KMS-11 (cell line): Measurements from ENCODE around the gene TCEA3.

ENCODE experiments used
- H2AFZ ChIP-seq: fragments of 200-600 bp; sonication (generic); 2 replicates; pipeline ENCODE4 v1.6.1; 2016; ENCODE audit warnings: antibody characterized with exemption, mixed run types, low read depth
- H3K27ac ChIP-seq: fragments of 200-600 bp; sonication (generic); 2 replicates; pipeline ENCODE4 v1.6.1; 2016; ENCODE audit warnings: mild to moderate bottlenecking, mixed run types
- H3K27me3 ChIP-seq: fragments of 200-600 bp; sonication (generic); 2 replicates; pipeline ENCODE4 v1.6.1; 2017; ENCODE audit warnings: mild to moderate bottlenecking, low read depth, mixed run types, moderate library complexity; ENCODE audit not compliant: insufficient read depth
- H3K36me3 ChIP-seq: fragments of 200-600 bp; sonication (generic); 2 replicates; pipeline ENCODE4 v1.6.1; 2017; ENCODE audit warnings: mild to moderate bottlenecking, mixed run types; ENCODE audit not compliant: insufficient read depth
- H3K4me1 ChIP-seq: fragments of 200-600 bp; sonication (generic); 2 replicates; pipeline ENCODE4 v1.6.1; 2016; ENCODE audit warnings: mild to moderate bottlenecking, low read depth, mixed run types; ENCODE audit not compliant: poor library complexity, severe bottlenecking
- H3K4me2 ChIP-seq: fragments of 200-600 bp; sonication (generic); 2 replicates; pipeline ENCODE4 v1.7.0; 2016; ENCODE audit warnings: mild to moderate bottlenecking, mixed run types
- H3K4me3 ChIP-seq: fragments of 200-600 bp; sonication (generic); IDR thresholded peaks from 2 replicates; pipeline ENCODE4 v1.6.1; 2017; ENCODE audit warnings: low read depth, low read length, mixed read lengths; ENCODE audit not compliant: insufficient read depth
- H3K79me2 ChIP-seq: fragments of 200-600 bp; sonication (generic); 2 replicates; pipeline ENCODE4 v1.6.1; 2016; ENCODE audit warnings: low read depth, mixed run types; ENCODE audit not compliant: insufficient read depth
- H3K9ac ChIP-seq: fragments of 200-600 bp; sonication (generic); 2 replicates; pipeline ENCODE4 v1.6.1; 2016; ENCODE audit warnings: mild to moderate bottlenecking, mixed run types
- H4K20me1 ChIP-seq: fragments of 200-600 bp; sonication (generic); 2 replicates; pipeline ENCODE4 v1.6.1; 2016; ENCODE audit warnings: mild to moderate bottlenecking, mixed run types; ENCODE audit not compliant: insufficient read depth
- TF ChIP-seq, protein P1 (sequence below): fragments of 200-600 bp; sonication (generic); conservative IDR thresholded peaks from 2 replicates; pipeline ENCODE4 v1.6.1; 2017; ENCODE audit warnings: low read depth, mild to moderate bottlenecking, antibody characterized with exemption, low read length, moderate library complexity, mixed read lengths

The TCEA3 gene

DNA sequence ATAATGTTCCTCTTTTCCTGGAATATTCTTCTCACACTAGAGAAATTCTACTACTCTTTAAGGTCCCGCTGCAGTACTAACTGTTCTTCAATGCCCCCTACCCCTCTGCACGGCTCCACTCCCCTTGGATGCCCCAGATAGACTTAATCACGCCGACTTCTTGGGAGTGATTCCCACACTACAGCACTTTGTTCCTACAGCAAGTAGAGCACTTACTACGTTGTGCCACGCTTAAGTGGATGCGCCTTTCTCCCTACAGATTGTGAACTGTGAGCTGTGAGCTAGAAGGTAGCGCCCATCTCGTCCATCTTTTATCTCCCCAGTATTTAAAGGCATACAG is 57.1 kb downstream of the TCEA3 start:
- Histone ChIP-seq H3K4me3 (no peak overlapping the region), H3K27me3 (no peaks in the 10 kb centered on the region), H3K27ac (peak overlapping the region; percentile 45; the same call in 1 of the 2 replicates), H4K20me1 (no peaks in the 10 kb centered on the region), H2AFZ (peak overlapping the region; percentile 100), H3K36me3 (no peaks in the 10 kb centered on the region; the same call in 1 of the 2 replicates), H3K9ac (peak overlapping the region; percentile 47; the same call in 1 of the 2 replicates), H3K79me2 (no peaks in the 10 kb centered on the region), H3K4me1 (peaks cover 15% of the 10 kb centered on the region), H3K4me2 (peak overlapping the region; percentile 94)
- TF ChIP-seq, protein P1, sequence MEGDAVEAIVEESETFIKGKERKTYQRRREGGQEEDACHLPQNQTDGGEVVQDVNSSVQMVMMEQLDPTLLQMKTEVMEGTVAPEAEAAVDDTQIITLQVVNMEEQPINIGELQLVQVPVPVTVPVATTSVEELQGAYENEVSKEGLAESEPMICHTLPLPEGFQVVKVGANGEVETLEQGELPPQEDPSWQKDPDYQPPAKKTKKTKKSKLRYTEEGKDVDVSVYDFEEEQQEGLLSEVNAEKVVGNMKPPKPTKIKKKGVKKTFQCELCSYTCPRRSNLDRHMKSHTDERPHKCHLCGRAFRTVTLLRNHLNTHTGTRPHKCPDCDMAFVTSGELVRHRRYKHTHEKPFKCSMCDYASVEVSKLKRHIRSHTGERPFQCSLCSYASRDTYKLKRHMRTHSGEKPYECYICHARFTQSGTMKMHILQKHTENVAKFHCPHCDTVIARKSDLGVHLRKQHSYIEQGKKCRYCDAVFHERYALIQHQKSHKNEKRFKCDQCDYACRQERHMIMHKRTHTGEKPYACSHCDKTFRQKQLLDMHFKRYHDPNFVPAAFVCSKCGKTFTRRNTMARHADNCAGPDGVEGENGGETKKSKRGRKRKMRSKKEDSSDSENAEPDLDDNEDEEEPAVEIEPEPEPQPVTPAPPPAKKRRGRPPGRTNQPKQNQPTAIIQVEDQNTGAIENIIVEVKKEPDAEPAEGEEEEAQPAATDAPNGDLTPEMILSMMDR = no peak

DNA sequence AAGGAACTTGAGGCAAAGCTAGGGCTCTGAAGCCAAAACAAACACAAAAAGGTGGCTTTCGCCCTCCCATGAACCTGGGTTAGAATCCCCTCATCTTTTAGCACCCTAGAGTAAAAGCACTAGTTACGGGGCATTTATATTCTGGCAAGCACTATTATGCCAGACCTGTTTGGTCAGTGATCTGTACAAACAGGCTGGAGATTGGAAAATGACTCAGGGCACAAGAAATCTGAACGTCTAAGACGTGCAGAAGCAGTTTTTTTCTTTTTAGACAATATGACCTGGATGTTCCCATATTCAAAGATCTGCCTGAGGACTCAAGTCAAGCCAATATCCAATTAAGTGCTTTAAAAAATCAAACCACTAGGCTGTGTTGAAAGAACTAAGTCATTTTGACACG is 58.0 kb downstream of the TCEA3 start:
- H3K79me2 ChIP-seq = no peaks in the 10 kb centered on the region
- H3K9ac ChIP-seq = no peak overlapping the region
- no peaks in the 10 kb centered on the region; the same call in 1 of the 2 replicates for H3K36me3 ChIP-seq
- no peak overlapping the region for H3K4me3 ChIP-seq
- H3K4me1 ChIP-seq = peaks cover 15% of the 10 kb centered on the region
- H3K4me2 ChIP-seq = no peak overlapping the region; the same call in 1 of the 2 replicates
- no peak overlapping the region for H2AFZ ChIP-seq
- TF ChIP-seq, protein P1 = no peak
- H4K20me1 ChIP-seq = no peaks in the 10 kb centered on the region
- no peaks in the 10 kb centered on the region for H3K27me3 ChIP-seq
- H3K27ac ChIP-seq = no peak overlapping the region

DNA sequence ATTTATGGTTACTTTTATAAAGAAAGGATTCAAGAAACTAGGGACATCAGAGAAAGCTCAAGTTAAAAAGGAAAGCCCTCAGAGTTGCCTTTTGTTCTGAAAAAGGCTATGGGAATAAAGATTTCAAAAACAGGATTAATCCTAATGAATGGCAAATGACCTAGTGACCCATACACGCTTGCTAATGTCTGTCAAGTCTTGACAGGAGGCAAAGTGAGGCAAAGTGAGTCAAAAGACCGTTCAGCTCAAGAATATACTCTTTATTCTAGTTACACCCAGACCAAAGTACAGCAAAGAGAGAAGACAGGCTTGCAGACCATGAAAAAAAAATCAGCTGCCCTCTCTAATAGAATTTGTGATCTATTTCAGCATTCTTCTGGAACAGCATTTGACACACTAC is 58.4 kb downstream of the TCEA3 start:
- Histone ChIP-seq H3K36me3 (no peaks in the 10 kb centered on the region; the same call in 1 of the 2 replicates), H3K4me3 (no peak overlapping the region), H3K27me3 (no peaks in the 10 kb centered on the region)

DNA sequence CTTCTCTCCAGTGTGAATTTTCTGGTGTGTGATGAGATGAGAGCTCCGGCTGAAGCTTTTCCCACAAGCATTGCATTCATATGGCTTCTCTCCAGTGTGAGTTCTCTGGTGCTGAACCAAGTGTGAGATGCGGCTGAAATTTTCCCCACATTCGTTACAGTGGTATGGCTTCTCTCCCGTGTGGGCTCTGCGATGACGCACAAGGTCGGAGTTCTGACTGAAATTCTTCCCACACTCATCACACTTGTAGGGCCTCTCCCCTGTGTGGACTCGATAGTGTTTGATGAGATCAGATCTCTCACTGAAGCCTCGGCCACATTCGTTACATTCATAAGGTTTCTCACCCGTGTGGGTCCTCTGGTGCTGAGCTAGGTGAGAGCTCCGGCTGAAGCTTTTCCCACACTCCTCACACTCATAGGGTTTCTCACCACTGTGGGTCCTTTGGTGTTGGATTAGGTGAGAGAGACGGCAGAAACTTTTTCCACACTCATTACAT is 62.3 kb downstream of the TCEA3 start:
- TF ChIP-seq, protein P1 = no peak
- H3K36me3 ChIP-seq = no peaks in the 10 kb centered on the region; the same call in 1 of the 2 replicates
- no peaks in the 10 kb centered on the region for H3K4me1 ChIP-seq
- H3K79me2 ChIP-seq = no peaks in the 10 kb centered on the region
- H3K27me3 ChIP-seq = no peaks in the 10 kb centered on the region
- no peak overlapping the region for H3K4me3 ChIP-seq
- no peak overlapping the region for H3K4me2 ChIP-seq
- no peaks in the 10 kb centered on the region for H4K20me1 ChIP-seq
- H3K9ac ChIP-seq = no peak overlapping the region
- no peak overlapping the region for H3K27ac ChIP-seq
- H2AFZ ChIP-seq = no peak overlapping the region

More for the DNA sequence above, 58.4 kb downstream of the TCEA3 start:
- TF ChIP-seq, protein P1 = no peak
- Histone ChIP-seq H3K27ac (no peak overlapping the region), H3K79me2 (no peaks in the 10 kb centered on the region), H2AFZ (no peak overlapping the region), H4K20me1 (no peaks in the 10 kb centered on the region), H3K4me1 (peaks cover 15% of the 10 kb centered on the region), H3K4me2 (no peak overlapping the region), H3K9ac (no peak overlapping the region)
